Smooth muscle cell of bladder (primary cell): ENCODE measurements around the gene KDM8. TPM values are rescaled to one million over a fixed set of nuclear protein-coding genes. Genes with fewer than 3 reads are reported as not detected.

ENCODE experiments used
- total RNA-seq: library from RNA; depleted of rRNA; stranded (reverse); fragments of >200 nt; gene quantifications from 2 replicates; pipeline ENCODE4 v1.2.3, GENCODE V29; 2014

The KDM8 gene
- total RNA-seq: 2.2 and 2.3 TPM in 2 replicates

DNA sequence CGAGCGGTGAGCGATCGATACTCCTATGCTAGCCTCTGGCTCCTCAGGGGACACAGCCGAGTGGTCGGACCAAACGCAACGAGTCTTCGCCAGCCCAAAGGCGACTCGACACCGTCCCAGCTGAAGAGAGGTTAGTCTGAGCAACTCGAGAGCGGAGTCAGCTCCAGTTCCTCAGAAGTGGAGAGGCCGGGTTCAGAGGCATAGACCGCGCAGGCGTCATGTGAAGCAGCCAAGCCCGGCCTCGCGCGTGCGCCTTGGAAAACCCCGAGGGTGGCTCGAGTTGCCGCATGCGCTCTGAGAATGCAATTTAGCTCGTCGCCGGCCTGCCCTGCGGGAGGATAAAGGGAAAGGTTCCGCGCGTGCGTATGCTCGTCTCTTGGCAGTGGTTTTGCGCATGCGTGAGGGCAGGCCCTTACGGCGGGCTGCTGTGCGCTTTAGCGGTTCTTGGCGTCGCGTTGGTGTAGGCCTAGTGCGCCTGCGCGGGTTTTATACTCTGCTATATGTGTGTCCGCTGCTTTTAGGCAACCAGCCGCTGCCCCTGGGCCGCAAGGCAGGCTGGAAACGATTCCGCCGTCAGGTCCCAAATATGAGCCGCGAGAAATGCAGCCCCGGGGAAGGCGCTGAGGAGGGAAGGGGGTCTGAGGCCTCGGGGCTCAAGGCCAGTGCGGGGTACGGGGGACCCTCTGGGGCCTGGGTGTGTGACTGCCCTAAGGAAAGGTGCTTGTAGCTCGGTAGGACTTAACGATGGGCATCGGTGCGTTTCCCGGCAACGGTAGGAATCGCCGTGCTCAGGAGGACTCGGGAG is at the start of gene KDM8:
TSS of gene KDM8 (plus strand) at position 20 of the 805 bp plus-strand sequence. CDS start 6,598 bp downstream, outside the sequence.

DNA sequence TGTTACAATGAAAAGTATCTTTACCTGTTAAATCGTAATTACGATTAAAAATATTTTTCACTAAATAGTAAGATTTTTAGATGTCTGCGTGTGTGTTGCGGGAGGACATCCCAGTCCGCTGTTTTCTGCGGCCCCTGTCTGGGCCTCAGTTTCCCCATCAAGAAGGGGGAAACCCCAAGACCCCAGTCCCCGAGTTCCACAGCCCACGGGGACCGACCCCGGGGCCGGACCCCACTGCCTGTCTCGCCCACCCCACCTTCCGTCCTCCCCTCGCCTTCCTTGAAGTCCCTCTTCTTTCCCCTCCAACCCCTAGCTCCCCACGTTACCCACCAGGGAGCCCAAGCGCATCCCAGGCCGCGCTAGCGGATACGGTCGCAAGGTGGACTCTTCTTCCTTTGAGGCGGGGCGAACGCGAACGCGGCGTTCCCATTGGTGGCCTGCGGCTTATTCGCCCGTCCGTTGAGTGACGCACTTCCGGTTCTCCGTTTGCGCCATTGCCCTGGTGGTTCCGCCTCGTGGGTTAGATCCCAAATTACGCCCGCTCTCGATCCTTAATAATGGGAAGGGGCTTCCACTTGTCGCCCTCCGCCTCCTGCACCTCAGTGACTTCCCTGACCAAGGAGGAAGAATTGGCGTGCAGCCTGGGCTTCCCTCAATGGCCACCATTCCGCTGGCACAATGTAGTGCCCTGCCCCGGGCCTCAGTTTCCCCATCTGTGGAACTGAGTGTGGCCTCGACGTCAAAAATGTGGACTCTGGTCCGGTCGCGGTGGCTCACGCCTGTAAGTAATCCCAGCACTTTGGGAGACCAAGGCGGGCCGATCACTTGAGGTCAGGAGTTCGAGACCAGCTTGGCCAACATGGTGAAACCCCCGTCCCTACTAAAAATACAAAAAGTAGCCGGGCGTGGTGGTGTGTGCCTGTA is 65.3 kb downstream of the KDM8 start, which contains the start of gene NSMCE1:
TSS of gene NSMCE1 (minus strand) at position 397 of the 924 bp plus-strand sequence. CDS start 11,202 bp downstream, outside the sequence.

Other genes with a start within 250 kb of the KDM8 start
- not detected in 2 replicates for gene C16orf82, start 136.6 kb upstream of the KDM8 start, total RNA-seq
- gene NSMCE1, start 65.2 kb downstream of the KDM8 start, total RNA-seq: 130 and 165 TPM in 2 replicates
- 52.1 and 73.3 TPM in 2 replicates for gene IL4R, start 110.4 kb downstream of the KDM8 start, total RNA-seq
- gene IL21R, start 198.6 kb downstream of the KDM8 start, total RNA-seq: 4.8 and 11.7 TPM in 2 replicates